NCI-H524 (cell line): Measurements from ENCODE around the gene APOA4.
"Not testable (repeated sequence)": the region's sequence is repeated elsewhere in the genome, so short reads cannot be mapped to it uniquely, and the experiment has no call there.

ENCODE experiments used
- DNase-seq, 2 experiments: peaks; one replicate each; lab custom pipeline; 2025; lab: John Stamatoyannopoulos, UW

The APOA4 gene

GRCh38 chr11:116801662-116802061 is 21.4 kb downstream of the APOA4 start:
- DNase-seq: not testable (repeated sequence)

GRCh38 chr11:116800610-116801009 is 22.5 kb downstream of the APOA4 start:
- no peak for DNase-seq

- DNase-seq: no peak
Measured at GRCh38 chr11:116798368-116798767, 24.7 kb downstream of the APOA4 start.

- DNase-seq: no peak
Measured at GRCh38 chr11:116797816-116798215, 25.3 kb downstream of the APOA4 start.

- no peak for DNase-seq
Measured at GRCh38 chr11:116796548-116796947, 26.6 kb downstream of the APOA4 start.

- DNase-seq: no peak
Measured at GRCh38 chr11:116794851-116795250, 28.3 kb downstream of the APOA4 start.

- no peak for DNase-seq
Measured at GRCh38 chr11:116793772-116794097, 29.4 kb downstream of the APOA4 start.

- no peak for DNase-seq
Measured at GRCh38 chr11:116792869-116793771, 30.0 kb downstream of the APOA4 start.

- no peak for DNase-seq
Measured at GRCh38 chr11:116792144-116792868, 30.8 kb downstream of the APOA4 start.

- no peak for DNase-seq
Measured at GRCh38 chr11:116791813-116792143, 31.3 kb downstream of the APOA4 start, which contains the start of gene APOA5. TSS of gene APOA5 (minus strand) at chr11:116791879. CDS start at chr11:116791860, 19 bp downstream.

GRCh38 chr11:116791002-116791812 is 31.9 kb downstream of the APOA4 start:
- peak; percentile 1 to 48 for DNase-seq

GRCh38 chr11:116790167-116791001 is 32.7 kb downstream of the APOA4 start:
- no peak for DNase-seq

- no peak for DNase-seq
Measured at GRCh38 chr11:116788975-116789374, 34.1 kb downstream of the APOA4 start.

- no peak for DNase-seq
Measured at GRCh38 chr11:116788534-116788933, 34.6 kb downstream of the APOA4 start.

- peak in 1 of 2 experiments; percentile 47 for DNase-seq
Measured at GRCh38 chr11:116787786-116788486, 35.2 kb downstream of the APOA4 start, which contains the start of gene ZPR1. TSS of gene ZPR1 (minus strand) at chr11:116788023. CDS start at chr11:116787990, 33 bp downstream.

GRCh38 chr11:116787436-116787785 is 35.7 kb downstream of the APOA4 start:
- no peak for DNase-seq

- DNase-seq: no peak
Measured at GRCh38 chr11:116786966-116787365, 36.1 kb downstream of the APOA4 start.

- DNase-seq: no peak
Measured at GRCh38 chr11:116786326-116786725, 36.8 kb downstream of the APOA4 start.

- DNase-seq: no peak
Measured at GRCh38 chr11:116782728-116783127, 40.4 kb downstream of the APOA4 start.

GRCh38 chr11:116778556-116778955 is 44.5 kb downstream of the APOA4 start:
- no peak for DNase-seq

- no peak for DNase-seq
Measured at GRCh38 chr11:116777056-116777455, 46.0 kb downstream of the APOA4 start.
